DMS53 (cell line): ENCODE measurements around the gene RBAK.
"Not testable (repeated sequence)": the region's sequence is repeated elsewhere in the genome, so short reads cannot be mapped to it uniquely, and the experiment has no call there.

ENCODE experiments used
- DNase-seq: peaks from one replicate; lab custom pipeline; 2025; lab: John Stamatoyannopoulos, UW

The RBAK gene

GRCh38 chr7:5045558-5046396 lies at the start of gene RBAK:
Gene RBAK (plus strand): TSS chr7:5045860. CDS start chr7:5048077, 2,217 bp downstream.
- DNase-seq, result peak; percentile 98

GRCh38 chr7:4996696-4997222 lies 48.9 kb upstream of the RBAK start:
- no peak for DNase-seq

- no peak for DNase-seq
Measured at GRCh38 chr7:4998244-4998643, 47.4 kb upstream of the RBAK start.

- no peak for DNase-seq
Measured at GRCh38 chr7:4998910-4999309, 46.8 kb upstream of the RBAK start.

GRCh38 chr7:4999369-4999950 lies 46.2 kb upstream of the RBAK start:
- DNase-seq, result no peak

- no peak for DNase-seq
Measured at GRCh38 chr7:5001003-5001402, 44.7 kb upstream of the RBAK start.

- no peak for DNase-seq
Measured at GRCh38 chr7:5001911-5002310, 43.7 kb upstream of the RBAK start.

GRCh38 chr7:5005066-5005465 lies 40.6 kb upstream of the RBAK start:
- no peak for DNase-seq

- DNase-seq, result no peak
Measured at GRCh38 chr7:5012985-5013384, 32.7 kb upstream of the RBAK start.

- not testable (repeated sequence) for DNase-seq
Measured at GRCh38 chr7:5015936-5016335, 29.7 kb upstream of the RBAK start.

GRCh38 chr7:5017626-5018025 lies 28.0 kb upstream of the RBAK start:
- DNase-seq, result not testable (repeated sequence)

- no peak for DNase-seq
Measured at GRCh38 chr7:5020098-5020497, 25.6 kb upstream of the RBAK start.

- not testable (repeated sequence) for DNase-seq
Measured at GRCh38 chr7:5020976-5021550, 24.6 kb upstream of the RBAK start.

GRCh38 chr7:5023626-5024025 lies 22.0 kb upstream of the RBAK start:
- DNase-seq, result not testable (repeated sequence)

- DNase-seq, result not testable (repeated sequence)
Measured at GRCh38 chr7:5027796-5028410, 17.8 kb upstream of the RBAK start.

- not testable (repeated sequence) for DNase-seq
Measured at GRCh38 chr7:5033186-5033585, 12.5 kb upstream of the RBAK start.

GRCh38 chr7:5035276-5035675 lies 10.4 kb upstream of the RBAK start:
- DNase-seq, result no peak

- no peak for DNase-seq
Measured at GRCh38 chr7:5036446-5036845, 9.2 kb upstream of the RBAK start.

- no peak for DNase-seq
Measured at GRCh38 chr7:5041047-5041446, 4.6 kb upstream of the RBAK start.

- no peak for DNase-seq
Measured at GRCh38 chr7:5043661-5044060, 2.0 kb upstream of the RBAK start.

GRCh38 chr7:5046397-5046732 lies 705 bp downstream of the RBAK start:
- DNase-seq, result not testable (repeated sequence)

GRCh38 chr7:5047127-5047526 lies 1.5 kb downstream of the RBAK start:
- DNase-seq, result not testable (repeated sequence)

- DNase-seq, result no peak
Measured at GRCh38 chr7:5050676-5051075, 5.0 kb downstream of the RBAK start.
